Inflammatory macrophage (primary cell): ENCODE results near the gene PCDHGA7.
"Not testable (repeated sequence)": the region's sequence is repeated elsewhere in the genome, so short reads cannot be mapped to it uniquely, and the experiment has no call there.

Source experiments
- DNase-seq, 2 donors: peaks; one replicate each; pipeline ENCODE4 v3.0.0-alpha.2; 2020 to 2022

PCDHGA7 gene

GRCh38 chr5:141430332-141431113 lies 48.0 kb downstream of the PCDHGA7 start, which contains the start of gene PCDHGA12:
Gene PCDHGA12, plus strand, starts transcription at chr5:141430507. Its CDS starts 253 bp downstream, at chr5:141430760.
- DNase-seq, result peak; percentile 78 to 80

GRCh38 chr5:141431286-141431685 lies 48.7 kb downstream of the PCDHGA7 start:
- peak in 1 of 2 donors; percentile 20 for DNase-seq

- not testable (repeated sequence) for DNase-seq
These were observed 49.8 kb downstream of the PCDHGA7 start for GRCh38 chr5:141432308-141432707.

- DNase-seq, result not testable (repeated sequence)
These were observed 50.2 kb downstream of the PCDHGA7 start for GRCh38 chr5:141432726-141433125.

- DNase-seq, result no peak
These were observed 51.5 kb downstream of the PCDHGA7 start for GRCh38 chr5:141434006-141434405.
